GM12801 (cell line): ENCODE measurements around the gene PARD3B.

Experiments
- TF ChIP-seq, protein P1 (sequence below): IDR thresholded peaks from one replicate; pipeline ENCODE4 v1.5.1; 2011; ENCODE audit warnings: control low read depth; ENCODE audit not compliant: insufficient read length; ENCODE audit errors: extremely low read depth

The PARD3B gene

GRCh38 chr2:204958371-204958770 is 413.1 kb downstream of the PARD3B start:
- TF ChIP-seq, protein P1, sequence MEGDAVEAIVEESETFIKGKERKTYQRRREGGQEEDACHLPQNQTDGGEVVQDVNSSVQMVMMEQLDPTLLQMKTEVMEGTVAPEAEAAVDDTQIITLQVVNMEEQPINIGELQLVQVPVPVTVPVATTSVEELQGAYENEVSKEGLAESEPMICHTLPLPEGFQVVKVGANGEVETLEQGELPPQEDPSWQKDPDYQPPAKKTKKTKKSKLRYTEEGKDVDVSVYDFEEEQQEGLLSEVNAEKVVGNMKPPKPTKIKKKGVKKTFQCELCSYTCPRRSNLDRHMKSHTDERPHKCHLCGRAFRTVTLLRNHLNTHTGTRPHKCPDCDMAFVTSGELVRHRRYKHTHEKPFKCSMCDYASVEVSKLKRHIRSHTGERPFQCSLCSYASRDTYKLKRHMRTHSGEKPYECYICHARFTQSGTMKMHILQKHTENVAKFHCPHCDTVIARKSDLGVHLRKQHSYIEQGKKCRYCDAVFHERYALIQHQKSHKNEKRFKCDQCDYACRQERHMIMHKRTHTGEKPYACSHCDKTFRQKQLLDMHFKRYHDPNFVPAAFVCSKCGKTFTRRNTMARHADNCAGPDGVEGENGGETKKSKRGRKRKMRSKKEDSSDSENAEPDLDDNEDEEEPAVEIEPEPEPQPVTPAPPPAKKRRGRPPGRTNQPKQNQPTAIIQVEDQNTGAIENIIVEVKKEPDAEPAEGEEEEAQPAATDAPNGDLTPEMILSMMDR = no peak

DNA sequence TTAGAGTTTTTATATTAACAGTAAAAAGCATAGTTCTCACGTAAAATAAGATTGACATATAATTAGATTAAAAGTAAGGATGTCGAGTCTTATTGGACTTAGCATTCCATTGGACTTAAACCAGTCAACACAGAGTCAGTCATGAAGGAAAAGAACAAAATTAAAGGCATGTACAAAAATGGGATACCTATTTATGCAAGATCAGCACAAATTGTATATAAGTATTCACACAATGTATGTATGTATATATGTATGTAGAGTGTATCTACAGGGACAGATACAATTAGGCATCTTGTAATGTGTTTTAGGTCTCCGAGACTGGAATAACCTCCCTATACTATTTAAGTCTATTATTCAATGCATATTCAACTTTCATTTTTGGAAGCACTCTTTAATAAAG is 419.1 kb downstream of the PARD3B start:
- TF ChIP-seq, protein P1 = no peak

DNA sequence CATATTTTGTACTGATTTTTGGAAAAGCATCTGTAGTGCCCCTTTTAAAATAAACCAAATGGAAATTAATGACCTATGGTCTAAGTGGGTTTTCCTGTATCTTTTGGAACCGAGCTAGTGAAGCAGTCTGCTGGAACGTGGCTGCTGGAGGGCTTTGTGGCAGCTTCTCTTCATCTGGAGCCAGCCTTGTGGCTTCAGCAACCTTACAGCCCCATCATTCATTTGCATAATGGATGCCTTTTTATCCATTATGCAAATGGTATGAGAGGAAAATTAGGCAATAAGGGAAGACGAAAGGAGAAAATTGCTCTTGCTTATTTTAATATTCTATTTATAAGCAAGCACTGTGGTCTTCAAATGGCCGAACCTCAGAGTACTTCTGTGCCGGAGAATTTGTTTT is 421.0 kb downstream of the PARD3B start:
- TF ChIP-seq, protein P1 = no peak

GRCh38 chr2:204967199-204967960 is 422.1 kb downstream of the PARD3B start:
- TF ChIP-seq, protein P1 = no peak

DNA sequence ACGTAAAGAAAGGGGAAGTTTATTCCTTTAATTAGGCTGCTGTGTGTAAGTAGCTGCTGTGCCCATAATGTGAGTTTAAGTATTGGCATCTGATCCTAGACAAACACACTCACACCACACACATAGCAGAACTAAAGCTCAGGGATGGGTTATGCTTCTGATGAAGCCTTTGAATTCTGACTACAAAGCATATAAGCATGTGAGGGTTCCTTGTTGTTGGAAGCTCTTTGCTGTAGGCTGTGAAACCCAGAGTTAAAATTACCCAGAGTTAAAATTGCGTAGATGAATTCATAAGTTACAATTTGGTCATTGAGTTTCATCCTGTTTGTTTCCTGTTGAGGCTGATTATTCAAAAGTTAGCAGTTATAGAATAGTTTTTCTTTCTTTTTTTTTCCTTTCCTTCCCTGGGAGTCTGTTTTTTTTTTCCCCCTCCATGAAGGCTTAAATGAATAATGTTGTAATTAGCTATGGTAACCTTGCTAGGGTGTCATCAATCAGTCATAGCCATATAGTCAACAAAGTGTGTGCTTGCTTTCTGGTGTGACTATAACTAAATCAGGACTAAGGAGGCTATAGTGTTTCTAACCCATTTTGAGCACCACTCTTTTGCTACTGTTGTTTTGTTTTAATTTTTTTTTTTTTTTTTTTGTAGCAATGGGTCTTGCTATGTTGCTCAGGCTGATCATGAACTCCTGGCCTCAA is 426.1 kb downstream of the PARD3B start:
- TF ChIP-seq, protein P1 = no peak

- TF ChIP-seq, protein P1 = no peak
These were observed 426.9 kb downstream of the PARD3B start for GRCh38 chr2:204972161-204972560.

- TF ChIP-seq, protein P1 = no peak
These were observed 427.5 kb downstream of the PARD3B start for GRCh38 chr2:204972606-204973336.
